Islet precursor cell (in vitro differentiated cells): ENCODE results near the gene MVD.
"Not testable (repeated sequence)": the region's sequence is repeated elsewhere in the genome, so short reads cannot be mapped to it uniquely, and the experiment has no call there.

Experiments
- DNase-seq: peaks from one replicate; pipeline ENCODE4 v3.0.0-alpha.2; 2018

Gene MVD

GRCh38 chr16:88681084-88681680 lies 18.3 kb upstream of the MVD start:
- peak; percentile 78 for DNase-seq

- DNase-seq: no peak
Measured at GRCh38 chr16:88680554-88681083, 17.7 kb upstream of the MVD start.

- no peak for DNase-seq
Measured at GRCh38 chr16:88678224-88678979, 15.5 kb upstream of the MVD start.

- no peak for DNase-seq
Measured at GRCh38 chr16:88677721-88678120, 14.8 kb upstream of the MVD start.

GRCh38 chr16:88676502-88677242 lies 13.8 kb upstream of the MVD start:
- DNase-seq: no peak

- no peak for DNase-seq
Measured at GRCh38 chr16:88673716-88674379, 11.0 kb upstream of the MVD start.

- DNase-seq: no peak
Measured at GRCh38 chr16:88672776-88673175, 9.9 kb upstream of the MVD start.

- DNase-seq: no peak
Measured at GRCh38 chr16:88671806-88672205, 8.9 kb upstream of the MVD start.

GRCh38 chr16:88669980-88670379 lies 7.1 kb upstream of the MVD start:
- DNase-seq: no peak

GRCh38 chr16:88669493-88669892 lies 6.6 kb upstream of the MVD start:
- not testable (repeated sequence) for DNase-seq

GRCh38 chr16:88667461-88667860 lies 4.6 kb upstream of the MVD start:
- no peak for DNase-seq

- DNase-seq: no peak
Measured at GRCh38 chr16:88665570-88665969, 2.7 kb upstream of the MVD start.

- no peak for DNase-seq
Measured at GRCh38 chr16:88665148-88665547, 2.3 kb upstream of the MVD start.

GRCh38 chr16:88662222-88662842 lies 559 bp downstream of the MVD start:
- no peak for DNase-seq

- DNase-seq: no peak
Measured at GRCh38 chr16:88661468-88661867, 1.4 kb downstream of the MVD start.

GRCh38 chr16:88659160-88659559 lies 3.7 kb downstream of the MVD start:
- DNase-seq: no peak

GRCh38 chr16:88658714-88659113 lies 4.2 kb downstream of the MVD start:
- DNase-seq: no peak

GRCh38 chr16:88657371-88657770 lies 5.5 kb downstream of the MVD start:
- no peak for DNase-seq

- DNase-seq: no peak
Measured at GRCh38 chr16:88656291-88656980, 6.5 kb downstream of the MVD start.

- no peak for DNase-seq
Measured at GRCh38 chr16:88655733-88656281, 7.1 kb downstream of the MVD start.

- DNase-seq: no peak
Measured at GRCh38 chr16:88655053-88655732, 7.7 kb downstream of the MVD start.
